ENCODE measurements around the gene PLXDC2.
"Not testable (repeated sequence)": the region's sequence is repeated elsewhere in the genome, so short reads cannot be mapped to it uniquely, and the experiment has no call there.

The PLXDC2 gene

DNA sequence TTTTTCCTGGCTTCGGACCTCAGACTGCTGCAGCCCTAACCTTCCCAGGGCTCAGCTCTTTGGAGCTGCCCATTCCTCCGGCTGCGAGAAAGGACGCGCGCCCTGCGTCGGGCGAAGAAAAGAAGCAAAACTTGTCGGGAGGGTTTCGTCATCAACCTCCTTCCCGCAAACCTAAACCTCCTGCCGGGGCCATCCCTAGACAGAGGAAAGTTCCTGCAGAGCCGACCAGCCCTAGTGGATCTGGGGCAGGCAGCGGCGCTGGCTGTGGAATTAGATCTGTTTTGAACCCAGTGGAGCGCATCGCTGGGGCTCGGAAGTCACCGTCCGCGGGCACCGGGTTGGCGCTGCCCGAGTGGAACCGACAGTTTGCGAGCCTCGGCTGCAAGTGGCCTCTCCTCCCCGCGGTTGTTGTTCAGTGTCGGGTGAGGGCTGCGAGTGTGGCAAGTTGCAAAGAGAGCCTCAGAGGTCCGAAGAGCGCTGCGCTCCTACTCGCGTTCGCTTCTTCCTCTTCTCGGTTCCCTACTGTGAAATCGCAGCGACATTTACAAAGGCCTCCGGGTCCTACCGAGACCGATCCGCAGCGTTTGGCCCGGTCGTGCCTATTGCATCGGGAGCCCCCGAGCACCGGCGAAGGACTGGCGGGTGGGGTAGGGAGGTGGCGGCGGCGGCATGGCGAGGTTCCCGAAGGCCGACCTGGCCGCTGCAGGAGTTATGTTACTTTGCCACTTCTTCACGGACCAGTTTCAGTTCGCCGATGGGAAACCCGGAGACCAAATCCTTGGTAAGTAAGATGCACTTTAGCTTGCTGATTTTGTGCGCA lies at the start of gene PLXDC2:
TSS of gene PLXDC2 (plus strand) at position 22 of the 820 bp plus-strand sequence.
- peak; percentile 42 for DNase-seq

DNA sequence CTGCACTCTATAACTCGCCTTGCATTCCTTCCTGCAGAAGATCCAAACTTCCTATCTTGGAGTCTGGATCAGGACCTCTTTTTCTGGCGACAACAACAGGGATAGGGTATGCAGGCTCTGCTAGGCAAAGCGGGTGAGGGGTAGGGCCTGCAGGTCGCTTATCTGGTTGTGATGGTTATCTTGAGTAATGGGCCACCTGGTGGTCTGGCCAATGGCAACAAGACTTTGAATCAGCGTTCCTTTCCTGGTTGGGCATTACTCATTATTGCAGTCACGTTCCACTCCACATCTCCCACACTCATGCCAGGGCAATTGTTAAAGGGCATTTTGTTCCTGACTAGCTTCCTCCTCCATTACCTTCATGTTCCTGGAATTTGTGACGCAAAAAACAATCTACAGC lies 48.4 kb upstream of the PLXDC2 start:
- no peak for DNase-seq

DNA sequence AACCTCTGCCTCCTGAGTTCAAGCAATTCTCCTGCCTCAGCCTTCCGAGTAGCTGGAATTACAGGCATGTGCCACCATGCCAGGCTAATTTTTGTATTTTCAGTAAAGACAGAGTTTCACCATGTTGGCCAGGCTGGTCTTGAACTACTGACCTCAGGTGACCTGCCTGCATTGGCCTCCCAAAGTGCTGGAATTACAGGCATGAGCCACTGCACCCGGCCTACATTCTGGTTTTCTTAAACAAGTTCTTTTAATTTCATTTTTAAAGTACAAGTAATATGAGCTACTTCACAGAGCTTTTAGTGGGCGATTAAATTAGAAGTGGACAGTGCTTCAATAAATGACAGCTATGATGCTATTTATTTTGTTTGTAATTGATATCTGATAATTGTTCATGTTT lies 46.4 kb upstream of the PLXDC2 start:
- DNase-seq, result not testable (repeated sequence)

DNA sequence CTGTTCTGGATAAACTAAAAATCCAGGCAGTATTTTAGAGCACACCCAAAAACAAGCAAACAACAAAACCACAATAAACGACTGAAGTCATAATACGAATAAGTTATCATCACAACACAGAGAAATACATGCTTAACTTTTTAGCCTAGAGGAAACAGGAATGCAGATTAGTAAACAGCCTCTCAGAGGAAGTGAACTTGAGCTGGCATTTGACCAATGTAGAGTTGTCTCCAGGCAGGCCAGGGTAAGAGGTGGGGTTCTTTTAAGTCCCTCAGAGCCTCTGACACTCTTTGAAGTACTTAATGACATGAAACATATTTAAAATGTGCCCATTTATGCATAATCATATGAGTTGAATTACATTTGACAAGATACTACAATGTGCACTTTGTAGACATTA lies 43.3 kb upstream of the PLXDC2 start:
- no peak for DNase-seq

DNA sequence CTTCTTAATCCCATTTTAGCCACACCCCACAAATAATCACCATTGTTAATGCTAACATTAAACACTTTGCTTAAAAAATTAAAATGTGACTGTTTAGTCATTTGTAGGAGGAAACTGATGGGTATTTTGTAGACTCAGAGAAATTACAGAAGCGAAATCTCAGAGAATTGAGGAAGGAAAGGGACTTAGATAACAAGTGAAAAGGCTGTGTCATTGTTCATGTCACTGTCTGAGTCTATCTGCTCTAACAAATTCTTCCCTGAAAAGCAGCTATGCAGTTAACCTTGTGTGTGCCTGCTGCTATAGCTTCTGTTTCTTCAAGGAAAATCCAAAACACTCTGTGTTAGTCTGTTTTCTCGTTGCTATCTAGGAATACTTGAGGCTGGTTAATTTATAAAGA lies 40.9 kb upstream of the PLXDC2 start:
- no peak for DNase-seq

DNA sequence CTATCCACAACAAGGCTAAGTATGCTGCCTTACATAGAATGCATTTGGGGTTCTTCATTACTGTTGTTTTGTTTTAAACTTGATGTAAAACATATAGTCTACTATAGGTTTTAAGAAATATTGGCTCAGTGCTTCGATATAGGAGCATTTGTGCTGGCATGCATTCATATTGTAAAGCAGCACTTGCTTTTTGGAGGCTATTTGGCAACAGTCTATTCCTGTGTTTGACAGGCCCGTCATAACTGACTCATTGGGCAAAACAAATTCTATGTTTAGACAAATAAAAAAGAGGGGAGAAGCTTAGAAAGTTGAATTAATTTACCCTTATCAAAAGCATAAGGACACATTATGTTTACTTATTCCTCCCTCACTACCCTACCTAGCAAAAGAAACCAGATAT lies 38.4 kb upstream of the PLXDC2 start:
- no peak for DNase-seq

DNA sequence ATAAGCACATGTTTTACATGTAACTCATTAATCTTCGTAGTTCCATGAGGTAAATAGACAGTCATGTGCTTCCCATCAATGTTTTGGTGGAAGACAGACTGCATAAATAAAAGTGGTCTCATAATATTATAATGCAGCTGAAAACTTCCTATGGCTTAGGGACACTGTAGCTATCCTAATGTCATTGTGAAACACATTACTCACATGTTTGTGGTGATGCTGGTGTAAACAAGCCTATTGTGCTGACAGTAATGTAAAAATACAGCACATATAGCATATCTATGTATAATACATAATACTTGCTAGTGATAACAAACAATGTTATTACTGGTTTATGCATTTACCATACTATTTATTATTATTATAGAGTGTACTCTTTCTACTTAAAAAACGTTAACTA lies 37.2 kb upstream of the PLXDC2 start:
- DNase-seq, result no peak

DNA sequence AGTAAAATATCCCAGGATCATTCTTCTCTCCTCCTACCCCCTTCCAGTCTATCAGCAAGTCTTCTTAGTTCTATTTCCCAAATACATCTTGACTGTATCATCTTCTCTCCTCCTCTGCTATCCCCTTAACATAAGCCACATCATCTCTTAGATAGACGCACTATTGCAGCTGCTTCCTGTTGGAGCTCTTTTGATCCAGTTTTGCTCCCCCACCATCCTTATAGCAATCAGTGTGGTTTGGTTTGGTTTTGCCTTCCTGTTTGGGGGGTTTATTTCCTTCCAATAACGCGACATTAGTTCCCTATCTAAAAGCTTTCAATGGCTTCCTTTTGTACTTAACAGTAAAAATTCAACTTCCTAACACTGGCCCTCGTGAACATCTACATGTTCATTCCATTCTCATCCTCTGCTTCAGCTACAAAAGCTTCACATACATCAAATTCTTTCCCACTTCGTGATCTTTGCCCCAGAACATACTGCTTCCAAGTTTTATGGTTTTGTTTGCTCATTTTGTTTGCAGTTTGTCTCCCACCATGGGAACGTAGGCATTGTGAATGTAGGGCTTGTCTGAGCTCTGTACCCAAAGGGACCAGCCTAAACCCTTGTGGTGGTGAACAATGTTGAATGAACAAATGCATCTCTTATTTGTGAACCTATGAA lies 33.7 kb upstream of the PLXDC2 start:
- no peak for DNase-seq

DNA sequence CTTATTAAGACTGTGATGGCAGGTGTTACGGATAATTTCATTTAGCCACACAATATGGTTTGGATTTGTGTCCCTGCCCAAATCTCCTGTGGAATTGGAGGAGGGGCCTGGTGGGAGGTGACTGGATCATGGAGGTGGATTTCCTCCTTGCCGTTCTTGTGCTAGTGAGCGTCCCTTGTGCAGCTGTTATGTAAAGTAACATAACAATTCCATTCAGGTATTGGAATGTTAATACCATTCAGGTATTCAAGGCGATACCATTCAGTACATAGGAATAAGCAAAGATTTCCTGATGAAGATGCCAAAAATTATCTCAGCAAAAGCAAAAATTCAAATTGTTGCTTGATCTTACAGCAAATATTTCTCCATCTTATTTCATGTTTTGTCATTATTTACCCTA lies 32.5 kb upstream of the PLXDC2 start:
- no peak for DNase-seq

DNA sequence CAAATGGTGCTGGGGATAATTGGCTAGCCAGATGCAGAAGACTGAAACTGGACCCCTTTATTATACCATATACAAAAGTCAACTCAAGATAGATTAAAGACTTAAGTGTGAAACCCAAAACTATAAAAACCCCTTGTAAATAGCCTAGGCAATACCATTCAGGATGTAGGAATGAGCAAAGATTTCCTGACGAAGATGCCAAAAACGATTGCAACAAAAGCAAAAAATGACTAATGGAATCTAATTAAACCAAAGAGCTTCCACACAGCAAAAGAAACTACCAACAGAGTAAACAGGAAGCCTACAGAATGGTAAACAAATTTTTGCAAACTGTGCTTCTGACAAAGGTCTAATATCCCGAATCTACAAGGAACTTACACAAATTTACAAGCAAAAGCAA lies 30.9 kb upstream of the PLXDC2 start:
- no peak for DNase-seq

DNA sequence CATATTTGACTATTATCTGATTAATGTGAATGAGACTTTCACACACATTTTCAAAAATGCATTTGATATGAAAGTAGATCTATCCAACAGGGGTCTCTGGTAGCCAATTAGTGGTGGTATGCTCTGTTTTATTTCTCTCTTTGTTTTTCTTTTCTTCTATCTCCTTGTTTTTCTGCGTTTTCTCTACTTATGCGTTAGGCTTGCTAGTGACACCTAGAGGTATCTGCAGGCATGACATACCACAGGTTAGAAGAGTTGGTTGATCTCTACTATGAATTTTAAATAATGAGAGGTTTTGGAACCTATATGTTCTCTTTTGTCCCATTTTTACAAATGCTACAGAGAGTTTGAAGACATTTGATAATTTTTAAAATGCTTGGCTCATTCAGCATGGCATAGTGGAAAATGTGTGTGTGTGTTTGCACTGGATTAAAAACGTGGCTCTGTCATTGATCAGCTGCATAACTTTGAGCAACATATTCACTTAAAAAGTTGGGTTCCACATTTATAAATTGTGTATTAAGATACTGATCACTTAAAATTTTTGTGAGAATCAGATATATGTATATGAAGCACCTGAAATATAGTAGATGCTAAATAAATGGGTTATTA lies 28.1 kb upstream of the PLXDC2 start:
- no peak for DNase-seq

DNA sequence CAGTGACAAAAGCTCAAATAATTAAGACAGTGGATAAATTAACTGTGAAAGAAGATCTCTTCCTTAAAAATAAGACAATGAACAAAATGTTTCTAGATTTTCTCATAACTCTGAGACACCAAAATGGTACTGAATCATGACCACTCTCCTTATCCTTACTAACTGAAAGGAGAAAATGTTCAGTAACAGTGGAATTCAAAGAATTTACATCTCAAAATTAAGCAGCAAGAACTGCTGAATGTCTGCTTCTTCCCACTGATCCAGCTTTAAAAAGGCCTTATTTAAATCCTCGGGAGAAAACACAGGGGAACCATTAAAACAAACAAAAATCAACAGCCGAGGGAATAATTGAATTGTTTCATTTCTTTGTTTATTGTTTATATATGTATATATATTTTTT lies 27.3 kb upstream of the PLXDC2 start:
- DNase-seq, result no peak

DNA sequence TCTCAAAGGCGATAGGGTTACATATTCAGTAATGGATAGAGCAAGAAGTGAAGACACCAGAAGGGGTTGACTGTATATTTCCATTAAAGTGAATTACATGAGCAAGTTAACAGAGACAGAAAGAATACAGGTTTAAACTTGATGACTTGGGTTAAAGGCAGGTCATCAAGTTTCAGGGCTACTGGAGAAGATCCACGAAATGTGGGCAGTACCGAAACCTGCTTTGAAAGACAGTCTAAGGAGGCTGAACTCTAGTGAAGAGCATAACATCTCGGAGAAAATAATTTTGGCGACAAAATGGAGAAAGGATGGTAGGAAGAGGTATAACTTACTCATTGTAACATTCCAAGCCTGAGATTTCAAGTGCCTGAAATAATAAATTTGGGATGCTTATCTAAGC lies 26.6 kb upstream of the PLXDC2 start:
- no peak for DNase-seq

DNA sequence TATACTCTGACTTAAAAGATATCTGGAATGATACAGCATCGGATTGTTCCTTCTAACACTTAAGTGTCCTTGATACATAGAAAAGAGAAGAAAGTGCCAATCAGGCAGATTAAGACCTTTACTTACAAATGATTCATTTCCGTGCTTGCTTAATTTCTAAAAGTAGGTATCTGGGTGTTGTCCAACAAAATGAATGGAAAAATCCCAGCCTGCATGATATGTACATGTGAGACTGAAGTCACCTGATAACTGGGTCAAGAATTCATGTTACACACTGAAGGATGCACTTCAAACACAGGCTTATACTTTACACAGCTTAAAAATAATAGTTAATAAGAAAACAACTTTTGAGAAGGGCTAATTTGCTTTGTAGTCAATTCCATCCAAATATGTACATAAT lies 25.2 kb upstream of the PLXDC2 start:
- no peak for DNase-seq

DNA sequence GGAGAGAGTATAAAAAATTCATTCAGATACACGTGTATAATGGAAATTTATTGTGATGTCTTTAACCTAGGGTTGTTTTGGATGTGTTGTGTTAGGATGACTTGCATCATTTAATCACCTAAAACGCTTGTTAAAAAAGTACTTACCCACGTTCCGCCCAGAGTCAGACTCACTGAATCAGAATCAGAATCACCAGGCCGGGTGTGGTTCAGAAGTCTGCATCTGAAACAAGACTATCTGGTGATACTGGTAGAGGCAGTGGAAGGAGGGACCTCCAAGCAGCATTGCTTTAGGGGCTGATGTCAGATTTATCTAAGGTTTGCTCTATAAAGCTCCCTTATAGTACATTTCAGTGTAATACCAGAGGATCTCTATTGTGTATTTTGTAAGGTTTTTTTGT lies 20.5 kb upstream of the PLXDC2 start:
- DNase-seq, result no peak

DNA sequence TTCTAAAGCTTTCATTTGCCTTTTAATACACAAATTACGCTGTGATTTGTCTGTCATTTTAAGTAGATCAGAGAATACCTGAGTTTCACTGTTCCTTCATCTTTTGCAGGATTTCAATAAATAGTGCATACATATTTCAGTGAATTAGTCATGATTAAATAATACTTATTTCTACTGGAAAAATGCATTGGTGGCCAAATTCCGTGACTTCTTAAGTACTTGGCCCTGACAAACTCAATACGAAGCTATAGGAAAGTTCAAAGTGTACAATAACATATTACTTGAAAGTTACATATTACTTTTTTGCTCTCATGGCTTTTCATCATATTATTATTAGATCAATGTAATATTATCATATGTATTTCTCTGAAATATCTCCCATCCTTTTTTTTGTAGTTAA lies 16.1 kb upstream of the PLXDC2 start:
- no peak for DNase-seq

DNA sequence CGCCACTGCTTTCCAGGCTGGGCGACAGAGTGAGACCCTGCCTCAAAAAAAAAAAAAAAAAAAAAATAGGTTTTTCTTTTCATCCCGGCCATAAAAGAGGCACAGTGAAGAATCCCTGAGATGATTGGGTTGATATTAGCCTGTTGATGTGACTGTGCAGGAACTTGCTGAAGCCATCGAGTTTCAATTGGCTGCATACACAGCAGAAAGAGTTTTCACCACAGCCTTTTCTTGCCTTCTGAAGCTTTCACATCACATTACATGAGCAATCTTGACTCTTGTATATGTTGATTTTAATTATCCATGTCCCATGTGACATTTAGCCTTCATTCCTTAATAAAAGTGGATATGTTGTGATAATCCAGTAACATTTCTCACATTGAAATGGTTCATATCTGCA lies 14.9 kb upstream of the PLXDC2 start:
- no peak for DNase-seq

DNA sequence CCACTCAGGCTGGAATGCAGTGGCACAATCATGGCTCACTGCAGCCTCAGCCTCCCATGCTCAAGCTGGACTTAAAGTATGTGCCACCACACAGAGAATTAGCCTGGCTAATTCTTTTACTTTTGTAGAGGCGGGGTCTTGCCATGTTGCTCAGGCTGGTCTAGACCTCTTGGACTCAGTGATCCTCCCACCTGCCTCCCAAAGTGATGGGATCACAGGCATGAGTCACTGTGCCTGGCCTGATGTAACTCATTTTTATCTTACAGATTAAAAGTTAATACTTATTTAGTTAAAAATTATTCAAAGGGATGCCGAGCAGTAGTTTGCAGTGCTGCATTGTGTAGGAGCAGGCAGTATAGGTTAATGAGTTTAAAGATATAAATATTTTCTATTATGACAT lies 12.6 kb upstream of the PLXDC2 start:
- DNase-seq, result no peak

DNA sequence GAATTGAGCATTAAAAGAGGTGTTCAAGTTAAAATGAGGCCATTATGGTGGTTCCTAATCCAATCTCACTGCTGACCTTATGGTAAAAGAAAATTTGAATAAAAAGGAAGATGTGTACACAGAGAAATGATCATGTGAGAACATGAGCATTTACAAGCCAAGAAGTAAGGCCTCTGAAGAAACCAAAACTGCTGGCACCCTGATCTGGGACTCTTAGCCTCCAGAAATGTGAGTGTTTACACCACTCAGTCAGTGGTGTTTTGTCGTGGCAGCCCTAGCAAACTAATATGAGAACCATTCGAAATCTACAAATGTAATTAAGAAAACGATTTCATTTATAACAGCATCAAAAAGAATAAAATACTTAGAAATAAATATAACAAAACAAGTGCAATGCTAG lies 6.8 kb upstream of the PLXDC2 start:
- DNase-seq, result no peak

DNA sequence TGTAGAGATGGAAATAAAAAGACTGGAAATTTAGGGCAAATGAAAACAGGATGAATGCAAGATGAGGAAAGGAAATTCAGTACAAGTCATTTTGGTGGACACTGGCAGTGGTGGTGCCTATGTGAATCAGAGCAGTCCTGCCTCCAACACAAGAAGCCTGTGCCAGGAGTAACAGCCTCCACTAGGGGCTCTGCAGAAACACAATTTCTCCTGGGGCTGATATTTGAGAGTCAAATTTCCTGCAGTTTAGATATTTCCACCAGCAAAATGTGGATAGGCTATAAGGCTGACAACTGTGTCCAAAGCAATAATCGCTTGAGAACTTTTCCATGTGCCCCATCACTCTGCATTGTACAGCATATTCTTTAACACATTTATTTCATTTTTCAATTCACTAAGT lies 4.7 kb upstream of the PLXDC2 start:
- DNase-seq, result no peak

DNA sequence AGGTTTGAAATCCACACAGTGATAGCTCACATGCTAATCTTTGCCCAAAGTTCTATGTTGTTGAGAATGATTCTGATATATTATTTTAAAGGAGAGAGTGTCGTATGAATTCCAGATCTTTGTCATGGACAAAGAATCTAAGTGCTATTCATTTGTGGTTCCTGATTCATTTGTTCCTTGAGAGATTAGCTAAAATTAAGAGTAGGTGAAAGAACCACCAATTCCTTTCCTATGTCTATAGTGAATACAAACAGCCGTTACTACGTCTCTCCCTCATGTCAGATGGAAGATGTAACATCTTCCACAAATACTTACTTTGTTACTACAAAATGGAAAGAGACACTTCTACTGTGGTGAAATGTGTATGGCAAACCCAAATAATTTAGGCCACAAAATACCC lies 3.3 kb upstream of the PLXDC2 start:
- DNase-seq, result no peak

DNA sequence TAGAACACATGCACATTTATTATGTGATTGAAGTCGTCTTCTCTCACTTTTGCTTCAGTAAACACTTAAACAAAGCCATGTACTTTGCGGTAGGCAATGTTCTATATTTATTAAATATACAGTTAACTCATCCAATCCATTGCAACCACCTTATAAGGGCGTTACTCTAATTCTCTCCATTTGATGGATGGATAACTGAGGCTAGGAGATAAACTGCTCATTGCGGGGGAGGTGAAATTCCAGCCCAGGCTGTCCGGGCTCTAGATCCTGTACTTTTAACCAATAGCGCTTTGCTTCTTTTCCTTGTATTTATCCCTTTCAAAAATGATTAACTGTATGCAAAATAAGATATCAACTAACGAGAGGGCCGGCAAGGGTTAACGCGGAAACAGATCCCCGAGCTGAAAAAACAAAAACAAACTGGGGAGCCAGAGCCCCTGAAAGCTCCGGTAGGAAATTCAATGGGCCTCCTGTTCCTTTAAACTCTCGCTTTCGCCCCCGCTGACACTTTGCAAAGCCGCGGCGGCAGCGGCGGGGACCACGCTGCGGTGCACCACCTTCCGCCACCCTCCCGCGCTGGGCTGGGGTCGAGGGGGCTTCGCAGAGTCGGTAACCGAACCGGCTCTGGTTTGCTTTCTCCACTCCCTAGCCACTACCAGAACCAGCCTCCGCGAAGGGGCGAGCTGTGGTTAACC lies 1.0 kb upstream of the PLXDC2 start:
- peak; percentile 32 for DNase-seq

DNA sequence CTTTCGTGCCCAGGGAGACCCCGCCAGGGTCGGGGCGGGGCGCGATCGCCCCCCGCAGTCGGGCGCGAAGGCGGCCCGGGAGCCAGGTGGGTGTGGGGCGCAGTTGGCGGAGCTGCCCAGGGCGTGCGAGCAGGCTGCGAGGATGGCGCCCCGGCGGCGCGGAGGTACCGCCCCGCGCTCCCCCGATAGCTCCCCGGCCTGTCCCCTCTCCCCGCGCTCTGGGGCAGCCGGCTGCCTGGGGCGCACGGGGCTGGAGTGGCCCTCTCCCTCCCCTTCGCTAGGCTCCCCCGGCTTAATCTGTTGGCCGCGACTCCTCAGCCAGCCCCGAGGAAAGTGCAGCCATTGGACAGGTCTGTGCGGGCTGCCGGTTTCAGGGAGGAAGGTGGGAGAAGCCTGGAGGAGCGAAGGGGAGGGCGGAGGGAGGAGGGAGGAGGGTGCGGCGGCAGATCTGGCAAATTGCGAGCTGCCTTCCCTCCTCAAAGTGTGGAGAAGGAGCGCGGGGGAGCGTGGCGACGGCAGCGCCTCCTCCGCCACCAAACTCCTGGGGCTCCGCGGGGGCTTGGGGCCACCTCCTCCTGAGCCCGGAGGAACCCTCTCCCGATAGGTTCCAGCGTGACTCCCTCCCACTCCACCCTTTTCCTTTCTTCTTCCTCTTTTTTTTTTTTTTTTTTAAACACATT lies 361 bp upstream of the PLXDC2 start:
- DNase-seq, result peak; percentile 57
